ENCODE results near the gene ST3GAL5.
"Not testable (repeated sequence)": the region's sequence is repeated elsewhere in the genome, so short reads cannot be mapped to it uniquely, and the experiment has no call there.

ST3GAL5 gene

DNA sequence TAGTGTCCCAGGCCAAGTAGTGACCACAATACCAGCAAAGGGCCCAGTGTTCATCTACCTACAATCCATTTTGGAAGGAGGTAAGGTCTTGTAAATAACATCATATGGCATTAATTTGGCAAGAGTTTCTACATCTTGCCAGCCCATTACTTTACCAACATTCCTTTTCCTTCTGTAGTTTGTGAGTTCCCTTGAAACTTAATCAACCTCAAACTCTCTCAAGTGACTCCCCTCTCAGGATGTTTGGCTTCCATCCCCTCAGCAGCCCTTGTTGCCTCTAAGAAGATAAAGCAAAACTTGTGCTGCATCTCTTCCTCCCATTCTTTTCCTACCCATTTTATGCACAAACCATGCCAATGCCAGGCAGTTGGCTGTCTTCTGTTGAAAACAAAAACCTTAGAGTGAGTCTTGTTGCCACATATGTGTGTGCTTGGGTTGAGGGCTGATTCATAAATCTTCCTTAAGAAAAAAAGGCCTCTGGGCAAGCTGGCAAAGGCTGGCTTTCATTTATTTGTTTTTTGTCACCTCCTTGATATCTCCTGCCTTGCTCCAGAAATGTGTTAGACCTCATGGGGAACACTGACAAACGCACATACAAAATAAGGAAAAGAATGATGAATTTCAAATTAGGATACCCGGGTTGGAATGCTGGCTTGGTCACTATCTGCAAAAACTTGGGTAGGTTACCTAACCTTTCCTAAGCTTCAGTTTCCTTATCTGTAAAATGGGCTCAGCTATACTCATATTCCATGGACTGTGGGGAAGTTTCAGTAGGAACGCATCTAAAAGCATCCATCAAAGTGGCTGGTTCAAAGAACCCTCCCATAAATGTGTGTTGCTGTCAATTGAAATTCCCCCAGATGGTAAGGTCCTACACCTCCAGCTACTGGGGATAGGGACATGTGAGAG is 29.4 kb upstream of the ST3GAL5 start:
- no peak for DNase-seq

DNA sequence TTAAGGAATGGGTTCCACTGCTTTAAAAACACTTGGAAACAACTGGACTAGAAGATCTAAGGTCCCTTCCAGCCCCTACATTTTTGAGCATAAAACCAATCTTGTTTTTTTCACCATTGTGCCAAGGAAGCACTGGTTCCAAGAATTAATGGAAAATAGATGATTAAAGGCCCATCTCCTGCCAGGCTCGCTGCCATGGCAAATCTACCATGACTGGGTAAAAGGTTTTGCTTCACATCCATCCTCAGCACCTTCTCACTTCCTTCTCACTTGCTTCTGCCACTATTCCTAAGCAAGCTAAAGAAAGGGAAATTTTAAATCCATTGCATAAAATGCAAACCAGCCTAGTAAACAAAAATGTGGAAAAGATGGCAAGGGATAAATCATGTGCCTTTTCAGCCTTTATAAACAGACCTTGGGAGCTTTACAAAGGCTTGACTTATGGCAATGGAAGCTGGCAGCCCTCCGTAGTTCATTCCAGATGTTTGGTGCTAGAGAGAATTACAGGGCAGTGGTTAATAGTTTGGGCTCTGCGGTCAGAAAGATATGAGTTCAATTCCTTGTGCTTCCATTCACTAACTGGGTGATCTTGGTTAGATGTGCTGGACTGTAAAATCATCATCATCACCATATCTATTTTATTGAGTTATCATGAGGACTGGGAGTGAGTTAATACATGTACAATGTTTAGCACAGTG is 27.0 kb upstream of the ST3GAL5 start:
- DNase-seq, result no peak

DNA sequence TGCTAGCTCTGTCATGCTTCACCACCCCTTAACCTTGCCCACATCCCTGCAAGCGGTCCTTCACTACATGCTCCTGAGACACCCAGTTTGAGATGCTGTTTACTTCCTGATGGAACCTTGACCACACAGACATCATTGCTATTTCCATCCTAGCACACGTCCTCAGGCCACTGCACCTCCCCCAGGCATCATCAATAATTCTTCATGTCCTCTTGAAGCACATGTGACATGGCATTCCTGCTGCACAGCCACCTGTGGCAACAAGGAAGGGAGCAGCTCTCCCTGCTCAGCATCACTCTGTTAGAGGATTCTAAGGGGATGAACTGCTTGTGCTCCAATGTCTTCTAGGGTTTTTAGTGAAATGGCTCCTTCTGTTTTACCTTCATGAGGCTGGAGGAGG is 26.1 kb upstream of the ST3GAL5 start:
- DNase-seq, result no peak

DNA sequence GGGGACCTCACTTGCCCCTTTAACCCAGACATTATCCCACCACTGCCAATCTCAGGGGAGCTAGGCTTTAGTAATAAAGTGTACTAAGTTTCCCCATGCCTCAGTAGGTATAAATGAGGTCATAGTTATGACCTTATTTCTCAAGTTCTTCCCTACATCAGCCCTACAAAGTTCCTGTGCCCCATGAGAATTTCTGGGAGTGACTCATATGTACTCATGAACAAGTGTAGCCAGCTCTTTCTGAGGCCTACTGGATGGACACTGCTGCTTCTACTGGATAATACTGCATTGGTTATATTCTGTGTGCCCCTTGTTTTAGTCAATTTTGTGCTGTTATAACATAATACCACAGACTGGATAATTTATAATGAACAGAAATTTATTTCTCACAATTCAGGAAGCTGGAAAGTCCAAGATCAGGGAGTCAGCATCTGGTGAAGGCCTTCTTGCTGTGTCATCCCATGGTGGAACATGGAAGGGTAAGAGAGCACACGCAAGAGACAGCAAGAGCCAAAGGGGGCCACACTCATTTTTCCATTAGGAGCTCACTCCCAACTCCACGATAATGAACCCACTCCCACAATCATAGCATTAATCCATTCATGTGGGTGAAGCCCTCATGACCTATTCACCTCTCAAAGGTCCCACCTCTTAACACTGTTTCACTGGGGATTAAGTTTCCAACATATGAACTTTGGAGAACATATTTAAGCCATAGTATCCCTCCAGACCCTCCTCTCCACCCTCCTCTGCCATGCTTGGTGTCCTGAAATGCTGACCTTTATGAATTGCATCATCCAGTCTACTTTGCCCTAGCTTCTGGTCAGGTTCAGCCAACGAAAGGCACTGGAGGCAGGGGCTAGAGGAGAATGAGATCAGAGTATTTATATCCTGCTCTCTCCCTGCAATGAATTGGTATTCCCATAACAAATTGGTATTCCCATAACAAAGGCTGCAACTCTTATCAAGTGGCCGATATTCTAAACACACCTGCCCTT is 25.4 kb upstream of the ST3GAL5 start:
- DNase-seq, result no peak

DNA sequence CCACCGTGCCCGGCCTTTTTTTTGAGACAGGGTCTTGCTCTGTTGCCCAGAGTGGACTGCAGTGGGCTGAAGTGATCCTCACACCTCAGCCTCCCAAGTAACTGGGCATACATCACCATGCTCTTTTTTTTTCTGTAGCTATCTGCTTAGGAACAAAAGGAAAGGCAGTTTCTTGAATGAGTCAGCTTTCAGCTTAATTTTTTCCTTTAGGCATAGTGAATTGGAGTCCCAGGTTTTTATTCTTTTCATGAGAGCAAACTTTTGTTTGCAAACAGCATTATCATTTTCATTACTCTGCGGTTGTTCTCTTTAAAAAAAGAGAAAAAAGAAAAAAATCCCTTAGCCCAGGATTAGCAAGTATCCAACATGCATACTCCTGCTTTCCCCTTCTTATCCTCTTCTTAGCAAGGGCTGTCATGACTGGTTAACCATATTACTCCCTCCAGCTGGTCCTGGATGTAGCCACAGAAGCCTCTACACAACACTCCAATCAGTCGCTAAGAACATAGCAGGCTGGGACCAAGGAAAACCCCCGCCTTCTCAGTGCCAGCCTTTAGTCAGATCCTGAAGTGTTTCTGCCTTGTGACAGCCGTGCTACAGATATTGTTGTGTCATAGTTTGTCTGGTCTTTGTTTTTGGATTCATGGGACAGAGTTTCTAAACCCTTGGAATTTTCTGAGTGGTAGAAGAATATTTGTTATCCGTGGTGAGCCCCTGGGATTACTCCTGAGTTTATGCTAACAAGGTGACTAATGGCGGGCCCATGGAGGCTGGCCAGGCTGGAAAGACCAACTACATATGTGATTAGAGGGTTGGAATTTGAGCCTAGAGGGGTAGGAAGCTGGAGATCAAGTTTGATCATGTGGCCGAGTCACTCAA is 23.3 kb upstream of the ST3GAL5 start:
- DNase-seq, result peak; percentile 10

DNA sequence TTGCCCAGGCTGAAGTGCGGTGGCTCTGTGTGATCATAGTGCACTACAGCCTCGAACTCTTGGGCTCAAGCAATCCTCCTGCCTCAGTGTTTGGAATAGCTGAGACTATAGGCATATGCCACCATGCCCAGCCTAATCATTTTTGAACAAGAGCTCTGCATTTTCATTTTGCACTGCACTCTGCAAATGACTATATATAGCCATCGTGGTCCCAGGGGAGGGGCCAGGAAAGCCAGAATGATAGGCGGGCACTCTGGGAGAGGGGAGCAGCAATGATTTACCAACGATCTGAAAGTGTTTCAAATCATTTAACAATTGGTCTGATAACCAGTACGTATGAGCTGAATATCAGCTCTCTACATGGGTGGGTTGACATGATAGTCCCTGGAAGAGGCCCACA is 22.3 kb upstream of the ST3GAL5 start:
- DNase-seq, result no peak

DNA sequence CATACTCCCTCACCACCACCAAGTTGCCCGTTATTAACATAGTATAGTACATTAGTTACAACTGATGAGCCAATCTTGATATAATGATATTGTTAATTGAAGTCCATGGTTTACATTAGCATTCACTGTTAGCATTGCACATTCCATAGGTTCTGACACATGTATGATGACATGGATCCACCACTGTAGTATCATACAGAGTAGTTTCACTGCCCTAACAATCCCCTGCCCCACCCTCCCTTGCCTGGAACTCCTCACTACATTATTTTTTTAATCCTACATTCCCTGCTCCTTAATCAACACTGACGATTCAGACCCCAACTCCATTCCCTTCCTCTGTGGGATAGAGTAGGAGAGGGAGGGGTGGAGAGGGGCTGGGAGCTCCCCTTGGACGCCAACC is 20.2 kb upstream of the ST3GAL5 start:
- DNase-seq, result no peak

DNA sequence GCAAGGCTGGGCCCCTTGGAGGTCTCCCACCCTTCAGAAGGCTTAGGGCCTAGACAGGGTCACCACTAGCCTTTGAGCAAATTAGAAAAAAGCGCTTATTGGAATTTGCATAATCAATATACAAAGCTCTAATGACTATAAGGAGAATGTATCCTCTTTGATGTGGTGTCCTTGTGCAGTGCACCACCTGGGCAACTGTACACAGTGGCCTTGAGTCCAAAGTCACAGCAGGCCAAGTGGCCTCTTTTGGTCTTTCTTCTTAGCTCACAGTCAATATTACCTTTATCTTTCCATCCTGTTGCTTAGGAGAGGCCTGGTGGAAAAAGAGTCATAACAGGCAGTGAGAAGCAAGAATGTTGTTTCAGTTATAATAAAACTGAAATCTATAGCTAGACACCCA is 19.7 kb upstream of the ST3GAL5 start:
- DNase-seq, result no peak

DNA sequence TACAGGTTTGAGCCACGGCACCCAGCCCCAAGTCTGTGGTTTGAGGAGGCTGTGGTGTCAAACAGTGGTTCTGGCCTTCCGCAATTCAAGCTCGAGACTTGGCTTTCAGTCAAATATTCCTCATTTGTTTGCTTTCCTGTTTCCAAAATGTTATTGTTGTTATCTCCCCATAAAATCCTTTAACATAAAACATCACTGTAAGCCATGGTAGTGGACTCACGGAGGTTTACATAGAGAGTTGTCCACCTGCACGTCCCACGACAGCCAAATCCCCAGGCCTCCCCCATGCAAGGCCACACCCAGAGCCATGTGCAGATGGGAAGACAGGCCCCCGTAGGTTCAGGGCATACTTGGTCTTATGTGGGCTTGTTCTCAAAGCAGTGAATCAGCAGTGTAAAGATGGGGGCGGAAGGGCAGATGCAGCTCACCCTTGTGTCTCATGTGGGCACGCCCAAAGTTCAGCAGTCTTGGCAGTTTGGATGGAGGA is 18.9 kb upstream of the ST3GAL5 start:
- DNase-seq, result no peak

DNA sequence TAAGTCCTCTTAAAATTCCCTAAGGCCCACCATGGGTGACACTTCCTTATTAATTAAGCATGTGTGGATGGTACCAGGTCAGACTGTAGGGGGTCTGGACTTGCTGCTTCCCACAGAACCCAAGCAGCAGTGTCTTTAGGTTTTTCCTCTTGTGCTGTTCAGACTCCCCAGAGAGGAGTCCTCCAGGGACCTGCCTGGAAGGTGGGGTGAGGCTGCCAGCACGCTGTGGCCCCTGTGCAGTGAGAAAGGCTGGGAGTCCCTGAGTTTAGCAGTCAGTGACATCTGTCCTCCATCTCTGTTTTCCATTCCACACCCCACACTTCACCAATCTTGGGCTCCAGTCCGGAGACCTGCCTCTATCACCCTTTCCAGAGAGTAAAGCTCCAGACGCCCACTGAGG is 18.0 kb upstream of the ST3GAL5 start:
- no peak for DNase-seq

DNA sequence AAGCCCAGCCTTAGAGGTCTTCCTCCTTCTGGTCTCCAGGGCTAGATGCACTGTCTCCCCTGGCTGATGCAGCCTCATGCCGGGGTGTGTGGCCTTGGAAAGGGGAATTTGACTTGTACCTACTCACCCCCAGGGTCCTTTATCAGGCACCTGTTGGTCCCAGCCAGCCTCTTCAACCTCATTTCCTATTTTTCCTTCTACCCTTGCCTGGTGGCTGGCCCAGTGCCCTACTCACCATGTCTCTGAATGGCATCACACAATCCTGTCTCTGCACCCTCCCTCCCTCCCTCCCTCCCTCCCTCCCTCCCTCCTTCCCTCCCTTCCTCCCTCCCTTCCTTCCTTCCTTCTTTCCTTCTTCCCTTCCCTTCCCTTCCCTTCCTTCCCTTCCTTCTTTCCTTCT is 17.1 kb upstream of the ST3GAL5 start:
- DNase-seq, result no peak

DNA sequence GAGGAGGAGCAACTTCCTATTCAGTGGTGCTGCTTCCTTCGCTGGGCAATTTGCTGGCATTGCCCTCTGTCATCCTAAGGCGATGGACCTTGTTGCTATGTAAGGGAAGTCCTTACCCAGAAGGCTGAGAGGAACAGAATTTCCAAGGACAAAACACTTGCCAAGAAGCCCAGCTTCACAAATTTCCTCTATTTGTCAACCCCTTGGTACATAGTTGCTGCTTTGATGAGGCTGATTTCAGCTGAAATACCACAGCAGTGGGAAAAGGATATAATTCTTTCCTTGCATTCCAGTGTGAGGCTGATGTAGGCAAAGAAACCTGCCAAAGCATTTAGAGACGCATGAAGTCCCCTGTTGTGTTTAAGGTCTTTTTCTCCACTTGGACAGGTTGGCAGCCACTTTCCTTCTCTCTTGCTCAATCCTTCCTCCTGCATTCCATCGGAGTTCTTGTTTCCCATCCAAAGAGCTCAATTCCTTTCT is 16.4 kb upstream of the ST3GAL5 start:
- DNase-seq, result no peak

DNA sequence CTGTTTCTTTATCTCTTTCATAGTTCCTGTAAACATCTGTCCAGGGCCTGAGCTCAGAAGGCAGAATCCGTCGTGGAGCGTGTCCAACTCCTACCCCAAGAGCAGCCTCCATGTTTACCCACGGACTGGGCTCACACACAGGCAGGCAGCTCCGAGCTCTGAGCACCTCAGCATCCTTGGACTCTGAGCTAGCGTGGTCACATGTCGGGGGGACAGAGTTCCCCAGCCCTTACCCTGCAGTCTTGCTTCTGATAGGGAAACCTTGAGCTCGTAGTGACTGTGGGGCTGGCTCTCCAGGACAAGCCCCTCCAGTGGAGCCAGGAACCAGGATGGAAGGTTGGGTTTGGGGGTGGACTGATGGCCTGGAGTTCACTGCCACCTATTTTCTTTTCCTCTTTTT is 15.1 kb upstream of the ST3GAL5 start:
- DNase-seq, result no peak

DNA sequence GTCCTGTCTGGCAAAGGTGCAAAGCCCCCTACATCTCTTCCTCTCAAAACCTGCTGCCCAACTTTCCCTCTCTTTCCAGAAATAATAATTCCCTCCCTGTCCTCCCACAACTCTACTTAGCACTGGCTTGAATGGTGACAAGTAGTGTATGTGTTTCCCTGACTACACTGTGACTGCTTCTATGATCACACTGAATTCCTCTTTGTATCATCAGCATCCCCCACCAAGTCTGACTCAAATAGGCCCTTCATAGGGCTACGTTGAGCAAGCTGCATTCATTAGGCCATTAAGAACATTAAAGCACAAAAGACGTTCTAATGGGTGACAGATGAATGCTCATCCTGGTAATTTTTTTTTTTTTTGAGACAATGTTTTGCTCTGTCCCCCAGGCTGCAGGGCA is 13.7 kb upstream of the ST3GAL5 start:
- DNase-seq, result no peak

DNA sequence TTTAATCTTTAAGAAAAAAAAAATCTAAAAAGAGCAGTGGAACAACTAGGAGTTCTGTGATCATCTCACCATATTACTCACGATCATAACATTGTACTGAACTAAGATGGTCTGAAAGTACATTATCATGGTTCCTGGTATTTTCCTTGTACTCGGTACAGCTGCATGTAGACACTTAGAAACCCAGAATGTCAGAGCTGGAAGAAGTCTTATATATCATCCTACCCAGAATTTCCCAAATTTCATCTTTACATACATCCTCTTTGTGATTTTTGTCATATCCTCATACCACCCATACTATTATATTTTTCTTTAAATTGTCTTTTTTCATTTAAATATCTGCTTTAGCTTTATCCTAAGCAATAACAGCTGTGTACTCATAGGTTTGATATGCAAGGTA is 12.4 kb upstream of the ST3GAL5 start:
- DNase-seq, result no peak

DNA sequence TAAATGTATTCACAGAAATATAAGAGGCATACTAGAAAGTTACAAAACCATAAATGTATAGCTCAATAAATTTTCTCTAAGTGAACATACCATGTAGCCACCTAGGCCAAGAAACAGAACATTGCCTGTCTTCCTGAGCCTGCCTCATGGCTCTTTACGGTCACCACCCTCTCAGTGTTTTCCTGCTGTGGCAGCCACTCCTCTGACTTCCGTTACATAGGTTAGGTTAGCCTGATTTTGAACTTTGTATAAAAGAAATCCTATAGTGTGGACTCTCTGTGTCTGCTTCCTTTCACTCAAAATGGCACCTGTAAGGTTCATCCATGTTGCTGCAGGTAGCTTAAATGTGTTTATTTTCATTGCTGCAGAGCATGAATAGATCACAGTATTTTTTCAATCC is 11.6 kb upstream of the ST3GAL5 start:
- no peak for DNase-seq

DNA sequence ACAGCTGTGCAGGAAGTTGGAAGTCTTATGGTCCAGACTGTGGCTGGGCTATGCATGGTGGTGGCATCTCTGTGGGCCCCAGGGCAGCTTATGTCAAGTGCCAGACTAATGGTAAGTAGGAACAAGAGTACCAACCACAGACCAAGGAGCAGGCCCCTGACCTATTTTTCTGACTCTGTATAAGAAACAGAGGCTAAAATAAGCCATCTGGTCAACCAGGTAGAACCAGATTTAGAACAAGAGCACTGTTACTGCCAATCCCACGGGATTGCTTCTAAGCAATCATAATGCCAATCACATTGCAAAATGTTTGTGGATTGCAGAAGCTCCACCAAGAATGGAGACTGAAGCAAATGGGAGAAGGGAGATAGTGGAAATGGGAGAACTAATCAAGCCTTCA is 11.1 kb upstream of the ST3GAL5 start:
- no peak for DNase-seq

DNA sequence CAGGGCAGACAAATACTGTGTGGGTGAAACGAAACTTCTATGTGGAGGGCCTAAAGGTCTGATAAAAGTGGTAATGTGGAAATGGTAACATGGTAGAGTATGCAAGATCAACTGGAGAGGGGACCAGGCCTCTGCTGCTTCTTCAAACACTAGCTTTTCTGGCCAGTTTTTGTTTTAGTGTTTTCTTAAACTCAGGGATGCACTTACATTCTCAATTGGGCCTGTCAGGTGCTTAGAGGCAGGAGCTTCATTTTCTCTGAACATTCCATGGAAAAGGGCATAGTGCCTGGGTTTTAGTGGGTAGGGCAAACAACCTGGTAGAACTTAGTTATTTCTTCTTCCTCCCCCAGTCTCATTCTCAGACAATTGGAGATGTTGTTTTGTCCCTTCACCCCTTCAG is 10.5 kb upstream of the ST3GAL5 start:
- no peak for DNase-seq

DNA sequence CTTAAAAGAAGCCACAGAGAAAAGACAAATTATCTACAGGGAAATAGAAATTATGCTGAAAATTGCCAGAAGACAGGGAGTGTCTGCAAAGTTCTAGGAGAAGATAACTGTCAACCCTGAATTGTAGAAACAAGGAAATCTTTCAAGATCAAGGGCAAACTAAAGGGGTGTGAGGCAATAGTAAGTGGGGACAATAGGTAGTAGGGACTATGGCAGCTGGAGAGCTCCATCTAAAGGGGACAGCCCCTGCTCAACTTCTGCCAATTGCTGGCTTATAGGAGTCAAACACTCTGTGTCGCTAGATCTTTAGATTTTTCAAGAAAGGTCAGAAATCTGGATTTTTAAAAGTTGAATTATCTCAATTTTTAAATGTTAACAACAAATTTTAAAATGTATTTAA is 10.1 kb upstream of the ST3GAL5 start:
- DNase-seq, result no peak

DNA sequence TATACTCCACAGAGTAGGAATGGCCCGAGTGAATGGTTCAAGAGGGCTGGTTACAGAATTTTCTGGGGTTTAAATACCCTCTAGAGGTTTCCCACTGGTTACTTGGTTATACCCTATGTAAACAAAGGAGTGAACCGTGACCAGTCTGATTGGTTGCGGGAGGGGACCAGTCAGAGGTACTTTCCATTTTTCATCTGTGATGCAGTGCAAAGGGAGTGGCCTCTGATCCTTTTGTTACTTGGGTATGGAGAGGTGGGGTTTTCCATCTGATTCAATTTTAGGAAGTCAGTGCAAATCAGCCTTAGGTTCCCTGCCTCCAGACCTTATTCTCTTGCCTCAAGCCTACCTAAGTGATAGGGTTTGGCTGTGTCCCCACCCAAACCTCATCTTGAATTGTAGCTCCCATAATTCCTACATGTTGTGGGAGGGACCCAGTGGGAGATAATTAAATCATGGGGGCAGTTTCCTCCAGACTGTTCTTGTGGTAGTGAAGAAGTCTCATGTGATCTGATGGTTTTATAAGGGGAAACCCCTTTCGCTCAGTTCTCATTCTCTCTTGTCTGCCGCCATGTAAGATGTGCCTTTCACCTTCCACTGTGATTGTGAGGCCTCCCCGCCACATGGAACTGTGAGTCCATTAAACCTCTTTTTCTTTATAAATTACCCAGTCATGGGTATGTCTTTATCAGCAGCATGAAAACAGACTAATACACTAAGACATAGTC is 5.9 kb upstream of the ST3GAL5 start:
- DNase-seq, result not testable (repeated sequence)
